Kidney epithelial cell (primary cell): ENCODE results near the gene ANAPC2. TPM values are rescaled to one million over a fixed set of nuclear protein-coding genes. Genes with fewer than 3 reads are reported as not detected.
A peak's percentile ranks its signal among the peaks of the same experiment; 100 is the strongest.

Source experiments
- DNase-seq: peaks from one replicate; pipeline ENCODE4 v3.0.0-alpha.2; 2010; ENCODE audit warnings: low read depth
- H3K27me3 ChIP-seq: 2 replicates; pipeline ENCODE4 v1.6.0; 2011; ENCODE audit warnings: low read length; ENCODE audit not compliant: control insufficient read depth, insufficient read depth
- H3K36me3 ChIP-seq: 2 replicates; pipeline ENCODE4 v1.5.1; 2011; ENCODE audit warnings: low read length; ENCODE audit not compliant: control insufficient read depth, insufficient read depth
- H3K4me3 ChIP-seq: 2 replicates; pipeline ENCODE4 v1.5.1; 2011; ENCODE audit warnings: low read depth, mild to moderate bottlenecking, control low read depth, low read length
- total RNA-seq: library from RNA; depleted of rRNA; stranded (reverse); fragments of >200 nt; gene quantifications from 2 replicates; pipeline ENCODE4 v1.2.3, GENCODE V29; 2015
- TF ChIP-seq, protein P1 (sequence below): IDR thresholded peaks from 2 replicates; pipeline ENCODE4 v1.5.1; 2011; ENCODE audit warnings: mild to moderate bottlenecking, moderate library complexity, low read length, control low read depth, inconsistent platforms; ENCODE audit not compliant: insufficient read depth, poor library complexity, severe bottlenecking

ANAPC2 gene
- total RNA-seq, 1 donor from 2014 or later, result 18.8 TPM

DNA sequence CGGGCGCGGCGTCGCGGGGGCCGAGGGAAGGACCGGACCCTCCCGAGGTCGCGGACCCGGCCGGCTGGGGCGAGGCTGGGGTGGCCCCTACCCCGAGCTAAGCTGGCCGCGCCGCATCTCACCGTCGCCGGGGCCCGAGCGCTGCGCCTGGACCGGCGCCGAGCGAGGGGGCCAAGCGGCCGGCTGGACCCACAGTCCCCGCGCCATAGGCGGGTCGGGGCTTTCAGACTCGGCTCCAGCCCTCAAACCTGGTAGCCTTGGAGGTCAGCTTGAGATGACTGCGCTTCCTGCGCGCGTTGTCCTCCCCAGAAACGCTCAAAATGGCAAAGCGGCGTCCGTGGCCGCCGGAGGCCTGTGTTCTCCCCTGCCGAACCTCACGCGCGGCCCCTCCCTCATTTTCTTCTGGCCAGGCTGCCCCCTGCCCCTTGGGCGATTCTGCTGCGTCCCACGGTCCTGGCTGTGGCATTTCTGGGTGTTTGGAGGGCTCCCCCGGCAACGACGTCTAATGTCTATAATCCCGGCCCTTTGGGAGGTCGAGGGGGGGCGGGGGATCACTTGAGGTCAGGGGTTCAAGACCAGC is 58.1 kb downstream of the ANAPC2 start:
- peak overlapping the region; percentile 68 for H3K4me3 ChIP-seq
- TF ChIP-seq, protein P1, sequence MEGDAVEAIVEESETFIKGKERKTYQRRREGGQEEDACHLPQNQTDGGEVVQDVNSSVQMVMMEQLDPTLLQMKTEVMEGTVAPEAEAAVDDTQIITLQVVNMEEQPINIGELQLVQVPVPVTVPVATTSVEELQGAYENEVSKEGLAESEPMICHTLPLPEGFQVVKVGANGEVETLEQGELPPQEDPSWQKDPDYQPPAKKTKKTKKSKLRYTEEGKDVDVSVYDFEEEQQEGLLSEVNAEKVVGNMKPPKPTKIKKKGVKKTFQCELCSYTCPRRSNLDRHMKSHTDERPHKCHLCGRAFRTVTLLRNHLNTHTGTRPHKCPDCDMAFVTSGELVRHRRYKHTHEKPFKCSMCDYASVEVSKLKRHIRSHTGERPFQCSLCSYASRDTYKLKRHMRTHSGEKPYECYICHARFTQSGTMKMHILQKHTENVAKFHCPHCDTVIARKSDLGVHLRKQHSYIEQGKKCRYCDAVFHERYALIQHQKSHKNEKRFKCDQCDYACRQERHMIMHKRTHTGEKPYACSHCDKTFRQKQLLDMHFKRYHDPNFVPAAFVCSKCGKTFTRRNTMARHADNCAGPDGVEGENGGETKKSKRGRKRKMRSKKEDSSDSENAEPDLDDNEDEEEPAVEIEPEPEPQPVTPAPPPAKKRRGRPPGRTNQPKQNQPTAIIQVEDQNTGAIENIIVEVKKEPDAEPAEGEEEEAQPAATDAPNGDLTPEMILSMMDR, result no peak
- H3K27me3 ChIP-seq, result no peaks in the 10 kb centered on the region
- H3K36me3 ChIP-seq, result no peaks in the 10 kb centered on the region
- DNase-seq, result no peak

DNA sequence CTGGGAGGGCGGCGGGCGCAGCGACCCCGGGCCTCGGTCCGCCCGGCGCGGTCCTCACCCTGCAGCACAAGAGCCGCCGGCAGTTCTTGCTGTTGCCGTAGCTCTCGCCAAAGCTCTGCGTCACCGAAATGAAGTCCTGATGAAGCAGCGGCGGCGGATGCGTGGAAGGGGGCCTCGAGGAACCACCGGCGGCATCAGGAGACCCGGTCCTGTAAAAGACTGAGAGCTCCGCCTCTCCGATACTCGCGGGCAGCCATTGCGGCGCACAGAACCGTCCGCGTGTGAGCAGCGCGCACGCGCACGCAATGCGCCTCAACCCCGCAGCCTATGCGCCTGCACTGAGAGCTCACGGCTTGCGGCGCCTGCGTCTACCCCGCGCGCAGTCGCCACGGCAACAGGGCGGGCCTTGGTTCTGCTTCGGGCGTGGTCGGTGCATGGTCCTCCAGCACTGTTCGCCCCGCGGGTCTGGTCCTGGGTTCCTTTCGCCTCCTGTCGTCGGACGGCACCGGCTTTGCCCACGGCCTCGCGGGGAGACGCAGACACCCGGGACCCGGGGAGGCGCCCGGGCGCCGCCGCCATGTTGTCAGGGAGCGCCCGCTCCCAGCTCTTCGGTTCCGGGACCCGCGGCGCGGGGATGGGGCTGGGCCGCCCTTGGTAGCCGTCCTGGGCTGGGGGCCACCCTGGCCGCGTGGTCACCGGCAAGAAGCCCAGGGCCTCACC is 58.7 kb downstream of the ANAPC2 start:
- Histone ChIP-seq H3K27me3 (no peaks in the 10 kb centered on the region), H3K4me3 (peak overlapping the region; percentile 68), H3K36me3 (no peaks in the 10 kb centered on the region)
- peak; percentile 67 for DNase-seq
- TF ChIP-seq, protein P1, result no peak

DNA sequence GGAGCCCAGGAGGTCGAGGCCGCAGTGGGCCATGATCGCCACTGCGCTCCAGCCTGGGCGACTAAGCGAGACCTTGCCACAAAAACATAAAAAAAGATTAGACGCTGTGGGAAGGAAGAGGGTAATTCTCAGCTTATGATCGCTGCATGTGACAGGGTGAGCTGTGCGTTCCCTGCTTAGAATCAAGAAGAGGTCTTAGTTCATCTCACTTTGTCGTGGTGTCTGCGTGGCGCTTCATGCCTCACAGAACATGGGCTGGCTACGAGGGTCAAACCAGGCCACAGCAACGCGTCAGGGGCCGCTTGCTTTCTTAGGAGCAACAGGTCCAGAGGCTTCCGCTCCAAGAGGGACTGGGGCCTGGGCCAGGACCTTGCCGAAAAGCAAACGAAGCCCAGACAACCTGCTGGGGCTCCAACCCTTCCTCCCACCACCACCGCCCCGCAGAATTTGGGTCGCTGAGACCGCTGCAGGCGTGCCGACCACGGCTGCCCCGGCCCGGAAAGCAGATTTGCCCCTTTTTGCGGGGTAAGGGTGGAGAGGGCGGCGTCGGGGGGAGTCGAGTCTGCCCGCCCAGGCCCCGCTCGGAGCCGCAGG is 59.4 kb downstream of the ANAPC2 start:
- no peak for DNase-seq
- Histone ChIP-seq H3K27me3 (no peaks in the 10 kb centered on the region), H3K4me3 (peak overlapping the region; percentile 68), H3K36me3 (no peaks in the 10 kb centered on the region)
- TF ChIP-seq, protein P1, result no peak

DNA sequence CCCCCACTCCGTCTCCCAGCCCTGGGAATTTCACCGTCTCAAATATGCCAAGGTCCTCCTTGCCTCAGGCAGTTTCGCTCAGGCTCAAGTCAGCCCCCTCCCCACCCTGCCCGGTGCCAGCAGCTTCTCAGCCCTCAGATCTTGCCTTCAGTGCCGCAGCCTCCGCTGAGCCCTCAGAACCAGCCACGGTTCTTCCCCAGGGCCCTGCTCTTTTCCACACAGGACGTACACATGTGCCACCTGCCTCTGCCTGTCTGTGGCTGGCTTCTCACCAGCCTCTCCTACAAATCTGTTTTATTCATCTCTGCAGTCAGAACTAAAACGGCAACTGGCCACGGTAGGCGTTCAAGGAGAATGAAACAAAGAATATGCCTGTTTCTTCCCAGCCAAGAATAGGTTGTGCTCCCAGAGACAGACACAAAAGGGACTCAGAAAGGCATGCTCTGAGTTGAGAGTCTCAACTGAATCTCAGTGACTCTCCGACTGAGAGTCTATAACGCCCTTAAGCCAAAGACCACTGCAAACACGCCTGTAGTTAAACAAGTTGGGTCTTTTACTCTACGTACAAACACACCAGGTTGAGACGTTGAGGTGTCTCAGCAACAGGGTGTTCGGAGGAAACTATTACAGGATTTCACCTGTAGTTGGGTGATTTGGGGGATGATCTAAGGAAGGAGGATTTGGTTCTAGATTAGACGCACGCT is 60.0 kb downstream of the ANAPC2 start:
- DNase-seq, result no peak
- Histone ChIP-seq H3K36me3 (no peaks in the 10 kb centered on the region), H3K27me3 (no peaks in the 10 kb centered on the region), H3K4me3 (peak overlapping the region; percentile 68)
- TF ChIP-seq, protein P1, result no peak

DNA sequence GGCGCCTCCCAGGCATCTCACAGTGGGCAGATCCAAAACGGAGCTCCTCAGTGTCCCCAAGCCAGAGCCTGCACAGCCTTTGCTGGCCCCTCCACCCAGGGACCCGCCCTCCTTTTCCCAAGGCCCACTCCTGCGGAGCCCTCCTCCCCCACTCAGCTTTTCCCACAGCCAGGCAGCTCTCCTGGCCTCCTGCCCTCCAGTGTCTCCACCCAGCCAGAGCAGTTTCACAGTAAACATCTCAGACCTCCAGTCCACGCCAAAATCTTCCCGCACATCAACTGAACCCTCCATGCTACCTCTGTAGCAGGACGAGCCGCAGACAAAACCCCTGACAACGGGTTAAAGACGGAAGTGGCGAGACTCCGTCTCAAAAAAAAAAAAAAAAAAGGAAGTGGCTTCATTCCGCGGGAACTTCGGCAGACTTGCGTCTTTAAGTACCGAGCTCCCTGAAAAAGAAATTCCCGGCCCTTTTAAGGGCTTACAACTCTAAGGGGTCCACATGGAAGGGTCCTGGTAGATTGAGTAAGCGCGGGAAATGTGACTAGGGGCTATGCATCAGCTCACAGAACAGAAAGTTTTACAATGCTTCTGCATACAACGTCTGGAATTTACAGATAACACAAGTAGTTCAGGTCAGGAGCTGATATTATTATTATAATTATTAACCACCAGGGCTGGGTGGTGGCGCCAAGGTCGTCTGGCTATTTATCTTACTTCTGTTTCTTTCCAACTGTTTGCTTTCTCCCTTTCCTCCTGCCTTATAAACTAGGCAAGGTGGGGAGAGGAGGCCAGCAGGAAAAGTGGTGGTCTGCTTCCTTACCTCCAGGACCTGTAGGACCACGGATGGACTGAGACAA is 60.8 kb downstream of the ANAPC2 start:
- Histone ChIP-seq H3K36me3 (no peaks in the 10 kb centered on the region), H3K27me3 (no peaks in the 10 kb centered on the region), H3K4me3 (no peak overlapping the region)
- TF ChIP-seq, protein P1, result no peak
- DNase-seq, result no peak
